B cell (primary cell): ENCODE measurements around the gene SH3RF3. TPM values are rescaled to one million over a fixed set of nuclear protein-coding genes. Genes with fewer than 3 reads are reported as not detected.

Experiments used
- ATAC-seq: fragments of 200-7000 bp; cut with Tn5 transposase; one replicate; pipeline ENCODE4 v1.10.0; 2021; ENCODE audit warnings: low read depth, mild to moderate bottlenecking, moderate number of reproducible peaks, moderate library complexity
- CTCF ChIA-PET: fragments of 350-600 bp; sonication (Branson Sonifier 250); formaldehyde crosslinking; loops from one replicate; lab custom pipeline; 2021; ENCODE audit warnings: antibody characterized with exemption, inconsistent platforms; lab: Charles Lee
- POLR2A ChIA-PET: fragments of 350-600 bp; sonication (Branson Sonifier 250); formaldehyde crosslinking; loops from one replicate; lab custom pipeline; 2021; ENCODE audit warnings: antibody characterized with exemption; lab: Charles Lee
- DNase-seq: peaks from one replicate; pipeline ENCODE4 v3.0.0; 2013
- H2AFZ ChIP-seq: 2 replicates; pipeline ENCODE4 v1.6.1; 2012; ENCODE audit warnings: mild to moderate bottlenecking, low read depth, low read length; ENCODE audit not compliant: insufficient read depth, poor library complexity, severe bottlenecking
- H3K27ac ChIP-seq, 2 donors: 1 replicate in 1 of 2; 2 replicates in 1 of 2; pipeline ENCODE4 v1.5.1; 2012 to 2013; ENCODE audit warnings: low read length in 2 of 2, mild to moderate bottlenecking in 2 of 2, moderate library complexity in 1 of 2
- H3K27me3 ChIP-seq, 4 experiments: fragments of 200-600 bp in 1 of 4; sonication (generic) in 1 of 4; replicated peaks in 1 of 4; 1 replicate in 2 of 4; 2 replicates in 2 of 4; pipeline versions ENCODE4 v1.6.1 to v1.7.0; 2013 to 2016; ENCODE audit warnings: low read length in 3 of 4, mild to moderate bottlenecking in 2 of 4, mixed read lengths in 1 of 4, moderate library complexity in 1 of 4; ENCODE audit not compliant: insufficient read depth in 4 of 4, control insufficient read depth in 3 of 4; ENCODE audit errors: control extremely low read depth in 1 of 4
- H3K36me3 ChIP-seq, 2 experiments: replicated peaks in 1 of 2; 1 replicate in 1 of 2; 2 replicates in 1 of 2; pipeline versions ENCODE4 v1.6.1 to v1.7.1; 2013; ENCODE audit warnings: low read length in 1 of 2; ENCODE audit not compliant: insufficient read depth in 2 of 2, control insufficient read depth in 1 of 2; ENCODE audit errors: control extremely low read depth in 1 of 2, extremely low read depth in 1 of 2
- H3K4me1 ChIP-seq, 2 donors: fragments of 200-600 bp in 1 of 2; sonication (generic) in 1 of 2; 1 replicate in 1 of 2; 2 replicates in 1 of 2; pipeline versions ENCODE4 v1.5.1 to v1.6.1; 2013 to 2017; ENCODE audit warnings: low read length in 2 of 2; ENCODE audit not compliant: control insufficient read depth in 2 of 2, insufficient read depth in 2 of 2
- H3K4me2 ChIP-seq: replicated peaks from 2 replicates; pipeline ENCODE3; 2012; ENCODE audit warnings: mild to moderate bottlenecking, low read depth, low read length; ENCODE audit not compliant: poor library complexity, severe bottlenecking
- H3K4me3 ChIP-seq, 5 experiments: fragments of 200-600 bp in 1 of 5; sonication (generic) in 1 of 5; 1 replicate in 3 of 5; 2 replicates in 2 of 5; pipeline versions ENCODE4 v1.5.1 to v1.7.0; 2011 to 2016; ENCODE audit warnings: low read length in 4 of 5, mild to moderate bottlenecking in 4 of 5, low read depth in 2 of 5, control low read depth in 1 of 5, moderate library complexity in 1 of 5; ENCODE audit not compliant: insufficient read depth in 1 of 5; ENCODE audit errors: control extremely low read depth in 1 of 5, extremely low read depth in 1 of 5
- H3K79me2 ChIP-seq: fragments of 200-600 bp; sonication (generic); one replicate; pipeline ENCODE4 v1.6.0; 2016; ENCODE audit warnings: low read length; ENCODE audit not compliant: control insufficient read depth, insufficient read depth
- H3K9ac ChIP-seq: fragments of 200-600 bp; sonication (generic); 2 replicates; pipeline ENCODE4 v1.6.1; 2017; ENCODE audit warnings: mild to moderate bottlenecking, low read length, moderate library complexity
- H3K9me3 ChIP-seq, 3 donors: one replicate each; pipeline versions ENCODE4 v1.6.1 to v1.7.1; 2013; ENCODE audit warnings: low read length in 2 of 3; ENCODE audit not compliant: control insufficient read depth in 2 of 3, insufficient read depth in 1 of 3; ENCODE audit errors: control extremely low read depth in 1 of 3
- H4K20me1 ChIP-seq: 2 replicates; pipeline ENCODE4 v1.6.0; 2012; ENCODE audit warnings: mild to moderate bottlenecking, low read length; ENCODE audit not compliant: insufficient read depth, control insufficient read depth, poor library complexity, severe bottlenecking
- H3K27ac Mint-ChIP-seq: one replicate; pipeline ENCODE4 v1.8.0; 2021; ENCODE audit warnings: mixed read lengths
- H3K27me3 Mint-ChIP-seq: one replicate; pipeline ENCODE4 v1.8.0; 2021; ENCODE audit warnings: mixed read lengths
- H3K4me1 Mint-ChIP-seq: one replicate; pipeline ENCODE4 v1.8.0; 2021; ENCODE audit warnings: mixed read lengths
- H3K4me3 Mint-ChIP-seq: one replicate; pipeline ENCODE4 v1.8.0; 2021; ENCODE audit warnings: mixed read lengths
- H3K9me3 Mint-ChIP-seq: one replicate; pipeline ENCODE4 v1.8.0; 2022; ENCODE audit warnings: mixed read lengths; ENCODE audit not compliant: insufficient read depth
- EZH2 ChIP-seq: IDR thresholded peaks from 2 replicates; pipeline ENCODE4 v1.6.1; 2012; ENCODE audit warnings: borderline replicate concordance, low read depth, mild to moderate bottlenecking, moderate library complexity, low read length; ENCODE audit not compliant: insufficient read depth, poor library complexity, severe bottlenecking
- WGBS: methylation state at CpG from one replicate; pipeline ENCODE4 v1.1.5; 2013; ENCODE audit warnings: missing lambda C conversion rate; ENCODE audit not compliant: insufficient coverage; 5-methylcytosine and 5-hydroxymethylcytosine counted together
- intact Hi-C: fragments of 100-400 bp; cut with micrococcal nuclease; formaldehyde crosslinking; loops from one replicate; pipeline ENCODE4 v1.10.0; 2022
- polyA plus RNA-seq: library from polyadenylated mRNA; depleted of rRNA; stranded (reverse); fragments of >200 nt; gene quantifications from 2 replicates; pipeline ENCODE4 v1.2.3, GENCODE V29; 2012
- total RNA-seq, 2 donors: library from RNA; stranded (reverse); fragments of 120-200 nt in 1 of 2; gene quantifications; 1 replicate in 1 of 2; 2 replicates in 1 of 2; pipeline versions ENCODE4 v1.2.3 to v1.2.4, GENCODE V29; 2013 to 2022
- TF ChIP-seq, protein P1 (sequence below): fragments of 200-600 bp; IDR thresholded peaks from one replicate; pipeline ENCODE4 v1.8.0; 2022; ENCODE audit warnings: antibody characterized with exemption, mild to moderate bottlenecking

SH3RF3 gene
- total and polyA plus RNA-seq, 2 donors (not counting 1 experiment from before 2014, with no cell fraction given) = 0.07 to 1.2 TPM

DNA sequence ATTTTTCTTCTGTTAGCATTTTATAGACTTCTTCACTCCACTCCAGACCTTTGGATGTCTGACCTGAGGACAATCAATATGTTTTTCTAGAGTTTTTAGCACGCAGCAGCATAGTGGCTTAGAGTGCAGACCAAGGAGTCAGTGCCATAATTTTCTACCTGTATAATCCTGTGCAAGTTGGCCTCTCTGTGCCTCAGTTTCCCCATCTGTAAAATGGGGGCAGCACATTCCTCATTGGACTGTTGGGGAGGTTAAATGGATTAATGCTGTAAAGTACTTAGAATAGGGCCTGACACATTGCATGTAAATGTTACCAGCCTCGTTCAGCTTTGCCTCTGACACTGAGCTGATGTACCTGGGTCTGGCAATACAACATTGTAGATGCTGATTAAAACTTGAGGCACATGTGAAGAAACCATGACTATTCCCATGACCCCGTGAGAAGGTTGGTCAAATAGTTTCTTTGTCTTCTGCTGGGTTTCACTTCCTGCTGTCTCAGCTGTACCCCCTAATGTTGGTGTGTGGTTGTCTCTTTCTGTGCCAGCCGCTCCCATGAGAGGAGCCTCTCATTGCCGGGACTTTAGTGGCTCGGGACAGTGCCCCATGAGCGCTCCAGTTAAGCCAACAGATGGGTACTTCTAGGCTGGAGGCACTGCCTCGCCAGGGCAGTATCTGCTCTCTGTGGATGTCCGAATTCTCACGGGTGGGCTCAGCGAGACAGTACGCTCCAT lies 125.3 kb downstream of the SH3RF3 start:
- peak overlapping the region; percentile 71 for H3K4me2 ChIP-seq
- peak overlapping the region; percentile 88 for H3K27ac Mint-ChIP-seq
- ATAC-seq = peak; percentile 68

More for the DNA sequence above, 125.3 kb downstream of the SH3RF3 start:
- Mint-ChIP-seq H3K4me3 (peak overlapping the region; percentile 78), H3K9me3 (no peaks in the 10 kb centered on the region), H3K4me1 (peaks cover 46% of the 10 kb centered on the region), H3K27me3 (no peaks in the 10 kb centered on the region)
- Histone ChIP-seq H3K79me2 (no peaks in the 10 kb centered on the region), H3K4me1 (peaks cover 46 to 48% of the 10 kb centered on the region in 2 donors), H3K9ac (peak overlapping the region; percentile 21), H2AFZ (peak overlapping the region; percentile 26), H3K27ac (peak overlapping the region; percentile 65 to 83), H3K9me3 (no peaks in the 10 kb centered on the region), H3K36me3 (no peaks in the 10 kb centered on the region), H3K27me3 (no peaks in the 10 kb centered on the region), H3K4me3 (peak overlapping the region in 1 of 5 experiments; percentile 11), H4K20me1 (no peaks in the 10 kb centered on the region)
- POLR2A ChIA-PET = no interaction called here
- intact Hi-C loops = loop anchor here (2.0 to 10.0 kb wide), 2 partner anchors 40 to 120 kb away; no protein-coding TSS in a partner anchor
- DNase-seq = peak; percentile 67
- WGBS = 49% methylated on average over 12 of the region's 12 CpGs
- CTCF ChIA-PET = interaction anchor here (1.3 kb wide), 1 partner anchor 15 kb away, joined by 3 read pairs; no protein-coding TSS in a partner anchor
- TF ChIP-seq, protein P1, sequence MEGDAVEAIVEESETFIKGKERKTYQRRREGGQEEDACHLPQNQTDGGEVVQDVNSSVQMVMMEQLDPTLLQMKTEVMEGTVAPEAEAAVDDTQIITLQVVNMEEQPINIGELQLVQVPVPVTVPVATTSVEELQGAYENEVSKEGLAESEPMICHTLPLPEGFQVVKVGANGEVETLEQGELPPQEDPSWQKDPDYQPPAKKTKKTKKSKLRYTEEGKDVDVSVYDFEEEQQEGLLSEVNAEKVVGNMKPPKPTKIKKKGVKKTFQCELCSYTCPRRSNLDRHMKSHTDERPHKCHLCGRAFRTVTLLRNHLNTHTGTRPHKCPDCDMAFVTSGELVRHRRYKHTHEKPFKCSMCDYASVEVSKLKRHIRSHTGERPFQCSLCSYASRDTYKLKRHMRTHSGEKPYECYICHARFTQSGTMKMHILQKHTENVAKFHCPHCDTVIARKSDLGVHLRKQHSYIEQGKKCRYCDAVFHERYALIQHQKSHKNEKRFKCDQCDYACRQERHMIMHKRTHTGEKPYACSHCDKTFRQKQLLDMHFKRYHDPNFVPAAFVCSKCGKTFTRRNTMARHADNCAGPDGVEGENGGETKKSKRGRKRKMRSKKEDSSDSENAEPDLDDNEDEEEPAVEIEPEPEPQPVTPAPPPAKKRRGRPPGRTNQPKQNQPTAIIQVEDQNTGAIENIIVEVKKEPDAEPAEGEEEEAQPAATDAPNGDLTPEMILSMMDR = no peak
- TF ChIP-seq EZH2 = no peak
